ENCODE results near the gene COL5A1. TPM values are rescaled to one million over a fixed set of nuclear protein-coding genes. Genes with fewer than 3 reads are reported as not detected.

COL5A1 gene
- total RNA-seq, 6 experiments from 2014 or later: 196 to 308 (median 225) TPM

GRCh38 chr9:134882204-134882785 lies 240.7 kb downstream of the COL5A1 start:
- no peaks in the 10 kb centered on the region for H3K9me3 Mint-ChIP-seq

GRCh38 chr9:134883040-134883782 lies 241.6 kb downstream of the COL5A1 start:
- no peak for DNase-seq
- Mint-ChIP-seq H3K36me3 (ENCODE audit: low read depth) (no peaks in the 10 kb centered on the region), H3K9me3 (no peaks in the 10 kb centered on the region), H3K4me3 (no peak overlapping the region), H3K27ac (no peak overlapping the region), H3K4me1 (ENCODE audit: low read depth) (no peaks in the 10 kb centered on the region), H3K27me3 (ENCODE audit: insufficient read depth) (peaks cover 42% of the 10 kb centered on the region)
- no peak for TF ChIP-seq CTCF (IDR thresholded peaks at IDR 0.05)

More at GRCh38 chr9:134882204-134882785, 240.7 kb downstream of the COL5A1 start:
- no peak for TF ChIP-seq CTCF (IDR thresholded peaks at IDR 0.05)
- Mint-ChIP-seq H3K27me3 (ENCODE audit: insufficient read depth) (peaks cover 43% of the 10 kb centered on the region), H3K4me3 (no peak overlapping the region), H3K27ac (no peak overlapping the region), H3K36me3 (ENCODE audit: low read depth) (no peaks in the 10 kb centered on the region), H3K4me1 (ENCODE audit: low read depth) (no peaks in the 10 kb centered on the region)
- DNase-seq: no peak

- H3K9me3 Mint-ChIP-seq: no peaks in the 10 kb centered on the region
Measured at GRCh38 chr9:134884492-134884891, 242.9 kb downstream of the COL5A1 start.

GRCh38 chr9:134885001-134885678 lies 243.5 kb downstream of the COL5A1 start:
- Mint-ChIP-seq H3K4me1 (ENCODE audit: low read depth) (no peaks in the 10 kb centered on the region), H3K4me3 (no peak overlapping the region), H3K9me3 (no peaks in the 10 kb centered on the region), H3K36me3 (ENCODE audit: low read depth) (no peaks in the 10 kb centered on the region), H3K27me3 (ENCODE audit: insufficient read depth) (peaks cover 32% of the 10 kb centered on the region), H3K27ac (no peak overlapping the region)
- no peak for DNase-seq
- TF ChIP-seq CTCF (IDR thresholded peaks at IDR 0.05): no peak

More at GRCh38 chr9:134884492-134884891, 242.9 kb downstream of the COL5A1 start:
- no peaks in the 10 kb centered on the region for H3K4me1 Mint-ChIP-seq (ENCODE audit: low read depth)
- peaks cover 39% of the 10 kb centered on the region for H3K27me3 Mint-ChIP-seq (ENCODE audit: insufficient read depth)
- H3K27ac Mint-ChIP-seq: no peak overlapping the region
- no peak for TF ChIP-seq CTCF (IDR thresholded peaks at IDR 0.05)
- no peak overlapping the region for H3K4me3 Mint-ChIP-seq
- DNase-seq: no peak
- no peaks in the 10 kb centered on the region for H3K36me3 Mint-ChIP-seq (ENCODE audit: low read depth)

- H3K4me3 Mint-ChIP-seq: no peak overlapping the region
Measured at GRCh38 chr9:134885679-134886412, 244.2 kb downstream of the COL5A1 start.

More at GRCh38 chr9:134885679-134886412, 244.2 kb downstream of the COL5A1 start:
- Mint-ChIP-seq H3K27ac (no peak overlapping the region), H3K27me3 (ENCODE audit: insufficient read depth) (peaks cover 25% of the 10 kb centered on the region), H3K9me3 (no peaks in the 10 kb centered on the region), H3K36me3 (ENCODE audit: low read depth) (no peaks in the 10 kb centered on the region), H3K4me1 (ENCODE audit: low read depth) (no peaks in the 10 kb centered on the region)
- DNase-seq: no peak
- no peak for TF ChIP-seq CTCF (IDR thresholded peaks at IDR 0.05)
